ENCODE measurements around the gene LIPJ. TPM values are rescaled to one million over a fixed set of nuclear protein-coding genes. Genes with fewer than 3 reads are reported as not detected.

LIPJ gene
- polyA plus RNA-seq, 4 donors, result 0.05 to 0.43 (median 0.12) TPM

DNA sequence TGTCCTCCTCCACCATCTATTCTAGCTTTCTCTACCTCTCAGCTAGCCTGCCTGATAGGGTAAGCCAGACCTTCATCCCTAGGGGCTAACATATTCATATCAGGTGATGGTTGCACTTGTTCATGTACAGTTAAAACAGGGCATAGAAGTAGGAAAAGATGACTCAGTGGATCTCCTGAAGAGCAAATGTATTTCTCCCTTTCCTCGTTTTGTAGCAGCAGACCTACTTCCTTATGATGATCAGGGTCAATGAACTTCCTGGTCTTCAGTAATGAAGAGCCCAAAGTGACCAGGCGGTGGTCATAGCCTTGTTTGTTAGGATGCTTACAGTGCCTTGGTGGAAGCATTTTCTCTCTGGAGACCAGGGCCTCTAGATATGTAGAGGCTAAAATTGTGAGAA, 6.3 kb downstream of the LIPJ start:
- no peak for DNase-seq (ENCODE audit: low read depth in 4 of 4, low spot score in 3 of 4)

- no peak for DNase-seq (ENCODE audit: low read depth in 4 of 4, low spot score in 3 of 4)
These were observed 7.9 kb downstream of the LIPJ start for GRCh38 chr10:88594482-88594881.

DNA sequence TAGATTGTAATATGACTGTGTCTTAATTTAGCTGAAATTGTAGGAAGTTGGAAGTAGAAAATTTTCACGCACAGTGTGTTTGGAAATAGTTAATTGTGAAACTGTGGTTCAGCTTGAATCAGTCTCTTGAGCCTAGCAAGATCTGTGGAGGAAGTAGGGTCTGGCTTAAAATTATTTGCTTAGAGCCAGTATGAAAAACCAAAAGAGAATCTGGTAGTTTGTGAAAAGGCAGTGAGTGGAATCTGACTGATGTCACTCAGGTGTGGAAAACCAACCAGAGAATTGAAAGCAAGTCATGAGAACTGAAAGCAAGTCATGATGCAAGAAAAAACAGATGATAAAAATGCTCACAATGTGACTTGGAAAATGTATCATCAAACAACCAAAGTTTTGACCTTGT, 11.5 kb downstream of the LIPJ start:
- no peak for DNase-seq (ENCODE audit: low read depth in 4 of 4, low spot score in 3 of 4)

GRCh38 chr10:88608052-88608732, 21.6 kb downstream of the LIPJ start:
- no peak for DNase-seq (ENCODE audit: low read depth in 4 of 4, low spot score in 3 of 4)

DNA sequence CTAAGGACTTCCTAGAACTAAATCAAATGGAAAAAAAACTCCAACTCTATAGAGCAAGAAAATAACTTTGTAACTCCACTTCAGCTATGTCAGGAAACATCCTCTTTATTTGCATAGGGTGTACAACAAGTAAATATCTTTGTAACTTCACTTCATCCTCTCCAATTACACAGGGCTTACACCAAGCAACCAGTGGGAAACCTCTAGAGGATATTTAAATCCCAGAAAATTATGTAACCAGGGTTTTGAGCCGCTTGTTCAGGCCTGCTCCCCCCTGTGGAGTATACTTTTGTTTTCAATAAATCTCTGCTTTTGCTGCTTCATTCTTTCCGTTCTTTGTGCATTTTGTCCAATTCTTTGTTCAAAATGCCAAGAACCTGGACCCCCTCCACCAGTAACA, 22.2 kb downstream of the LIPJ start:
- no peak for DNase-seq (ENCODE audit: low read depth in 4 of 4, low spot score in 3 of 4)

- no peak for DNase-seq (ENCODE audit: low read depth in 4 of 4, low spot score in 3 of 4)
These were observed 29.9 kb downstream of the LIPJ start for GRCh38 chr10:88616250-88616977.

GRCh38 chr10:88617772-88618300, 31.3 kb downstream of the LIPJ start:
- DNase-seq (ENCODE audit: low read depth in 4 of 4, low spot score in 3 of 4), result no peak

DNA sequence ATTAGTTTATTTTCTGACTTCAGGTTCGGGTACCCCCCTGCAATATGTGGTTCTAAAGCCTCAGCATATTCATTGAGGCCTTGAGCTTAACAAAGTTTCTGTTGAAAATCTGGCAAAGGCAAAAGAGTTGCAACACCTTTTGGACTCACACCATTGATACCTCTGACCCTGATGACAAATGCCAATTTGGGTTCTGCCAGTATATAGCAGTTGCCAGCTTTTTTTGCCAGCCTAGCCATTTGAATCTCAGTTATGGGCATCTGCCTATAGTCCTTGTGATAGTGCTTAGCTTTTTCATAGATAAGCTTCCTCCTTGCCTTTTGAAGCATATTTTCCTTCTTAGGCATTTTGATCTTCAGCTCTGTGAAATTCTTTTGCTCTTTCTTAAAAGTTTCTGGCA, 31.9 kb downstream of the LIPJ start:
- no peak for DNase-seq (ENCODE audit: low read depth in 4 of 4, low spot score in 3 of 4)

DNA sequence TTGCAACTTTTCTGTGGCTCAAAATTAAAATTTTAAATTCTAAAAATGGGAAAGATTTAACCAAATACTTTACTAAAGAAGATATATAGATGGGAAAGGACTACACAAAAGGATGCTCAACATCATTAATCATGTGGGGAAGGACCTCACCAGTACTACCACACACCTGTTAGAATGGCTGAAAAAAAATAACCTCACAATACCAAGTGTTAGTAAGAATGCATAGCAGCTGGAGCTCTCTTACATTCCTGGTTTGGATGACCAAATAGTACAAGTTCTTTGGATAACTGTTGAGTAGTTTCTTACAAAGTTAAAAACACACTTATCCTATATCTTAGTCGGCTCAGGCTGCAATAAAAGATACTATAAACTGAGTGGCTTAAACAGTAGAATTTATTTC, 33.9 kb downstream of the LIPJ start:
- no peak for DNase-seq (ENCODE audit: low read depth in 4 of 4, low spot score in 3 of 4)

DNA sequence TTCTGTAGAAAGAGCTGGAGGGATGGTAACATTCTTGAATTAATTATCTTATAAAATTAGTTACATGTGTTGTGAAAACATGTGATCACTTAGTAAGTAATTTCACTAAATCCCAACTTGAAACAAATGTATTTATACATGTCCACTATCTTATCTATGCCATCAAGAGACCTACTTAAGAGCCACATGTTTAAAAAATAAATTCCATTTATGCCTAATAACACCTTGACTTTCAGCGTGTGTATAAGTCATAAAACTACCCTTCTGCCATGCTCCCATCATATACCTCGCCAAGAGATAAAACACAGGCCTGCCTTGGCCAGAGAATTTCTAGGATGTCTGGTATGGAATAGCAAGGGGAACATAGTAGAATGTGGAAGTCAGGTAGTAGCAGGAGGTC, 37.3 kb downstream of the LIPJ start:
- no peak for DNase-seq (ENCODE audit: low read depth in 4 of 4, low spot score in 3 of 4)

- no peak for DNase-seq (ENCODE audit: low read depth in 4 of 4, low spot score in 3 of 4)
These were observed 38.3 kb downstream of the LIPJ start for GRCh38 chr10:88624840-88625239.

DNA sequence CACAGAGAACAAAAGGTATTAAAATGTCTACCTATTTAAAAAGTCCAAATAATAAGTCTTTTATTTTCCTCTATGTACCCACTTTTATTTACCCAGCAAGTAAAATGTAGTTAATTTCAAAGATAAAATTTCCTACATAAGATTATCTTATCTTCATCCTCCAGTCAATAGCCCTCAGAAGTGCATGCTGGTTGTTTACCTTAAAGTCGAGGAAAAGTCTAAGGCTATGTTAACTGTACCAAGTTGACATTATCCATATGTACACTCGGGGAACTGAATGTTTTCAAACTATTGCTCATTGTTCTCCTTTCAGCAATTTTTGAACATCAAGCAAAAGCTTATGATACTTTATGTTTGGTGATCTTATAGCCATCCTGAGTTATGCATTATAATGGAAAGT, 53.6 kb downstream of the LIPJ start:
- no peak for DNase-seq (ENCODE audit: low read depth in 4 of 4, low spot score in 3 of 4)

- no peak for DNase-seq (ENCODE audit: low read depth in 4 of 4, low spot score in 3 of 4)
These were observed 55.6 kb downstream of the LIPJ start for GRCh38 chr10:88642209-88642608.

DNA sequence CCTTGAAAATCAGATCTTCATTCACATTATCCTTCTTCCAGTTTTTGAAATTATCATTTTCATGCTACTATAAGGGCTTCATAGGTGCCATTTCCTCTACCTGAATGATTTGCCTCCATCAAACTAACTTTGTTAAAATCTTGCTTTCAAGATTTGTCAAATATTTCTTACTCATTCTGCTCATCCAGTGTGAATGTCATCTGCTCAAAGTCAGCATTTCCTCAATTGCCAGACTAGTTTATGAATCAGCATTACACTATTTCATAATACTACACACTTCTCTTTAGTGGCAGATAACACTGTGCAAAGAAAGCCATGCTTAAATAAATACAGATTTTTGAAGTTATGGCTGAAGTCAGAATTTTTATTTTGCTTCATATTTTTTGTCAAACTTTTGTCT, 56.4 kb downstream of the LIPJ start:
- DNase-seq (ENCODE audit: low read depth in 4 of 4, low spot score in 3 of 4), result no peak

GRCh38 chr10:88647061-88647615, 60.6 kb downstream of the LIPJ start:
- DNase-seq (ENCODE audit: low read depth in 4 of 4, low spot score in 3 of 4), result no peak

DNA sequence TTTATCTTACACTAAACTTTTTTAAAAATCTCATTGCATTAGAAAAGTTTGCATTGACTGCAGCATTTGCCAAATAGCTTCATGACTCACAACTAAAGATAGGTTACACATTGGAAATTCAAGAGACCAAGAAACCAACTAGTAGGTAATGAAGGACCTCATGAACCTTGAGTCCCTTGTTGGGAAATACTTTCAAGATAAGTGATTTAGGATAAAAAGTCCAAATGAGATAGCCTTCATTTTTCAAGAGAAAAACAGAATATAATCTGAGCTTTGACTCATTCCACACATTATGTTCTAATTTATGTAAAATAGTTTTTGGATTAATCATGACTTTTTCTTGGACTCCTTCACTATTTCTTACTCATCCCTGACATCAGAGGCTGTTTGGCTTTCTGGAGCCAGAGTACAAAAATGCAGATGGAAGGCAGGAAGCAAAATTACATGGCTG, 64.6 kb downstream of the LIPJ start:
- no peak for DNase-seq (ENCODE audit: low read depth in 4 of 4, low spot score in 3 of 4)

- no peak for DNase-seq (ENCODE audit: low read depth in 4 of 4, low spot score in 3 of 4)
These were observed 66.1 kb downstream of the LIPJ start for GRCh38 chr10:88652616-88653015.

Other genes with a start within 250 kb of the LIPJ start
- 10 to 100 TPM in 3 of 4 donors, 1 to 10 TPM in 1; 6.8 to 17.6 (median 15.8) TPM for gene RNLS, start 3.4 kb upstream of the LIPJ start, polyA plus RNA-seq (ENCODE audit: insufficient read length in 4 of 4)
- gene LIPF, start 77.7 kb downstream of the LIPJ start, polyA plus RNA-seq (ENCODE audit: insufficient read length in 4 of 4), result under 1 TPM in 3 of 4 donors, not detected in 1; 0.14 to 0.41 (median 0.36) TPM
- not detected for gene LIPK, start 119.5 kb downstream of the LIPJ start, polyA plus RNA-seq (ENCODE audit: insufficient read length in 4 of 4)
- under 1 TPM in 1 of 4 donors, not detected in 3; 0.11 TPM for gene LIPN, start 173.3 kb downstream of the LIPJ start, polyA plus RNA-seq (ENCODE audit: insufficient read length in 4 of 4)
- not detected for gene LIPM, start 216.0 kb downstream of the LIPJ start, polyA plus RNA-seq (ENCODE audit: insufficient read length in 4 of 4)